Fibroblast of skin of right biceps (primary cell): Measurements from ENCODE around the gene GALNTL6.

Experiments
- DNase-seq: peaks from one replicate; pipeline ENCODE4 v3.0.0-alpha.2; 2013

GALNTL6 gene

GRCh38 chr4:172243551-172243950 is 430.3 kb downstream of the GALNTL6 start:
- DNase-seq, result no peak

- peak; percentile 1 for DNase-seq
Measured at GRCh38 chr4:172245516-172245915, 432.3 kb downstream of the GALNTL6 start.

- no peak for DNase-seq
Measured at GRCh38 chr4:172253409-172253808, 440.2 kb downstream of the GALNTL6 start.

GRCh38 chr4:172256820-172257219 is 443.6 kb downstream of the GALNTL6 start:
- no peak for DNase-seq

- DNase-seq, result peak; percentile 1
Measured at GRCh38 chr4:172270397-172270796, 457.2 kb downstream of the GALNTL6 start.

- no peak for DNase-seq
Measured at GRCh38 chr4:172287117-172287516, 473.9 kb downstream of the GALNTL6 start.

- DNase-seq, result no peak
Measured at GRCh38 chr4:172305698-172306097, 492.5 kb downstream of the GALNTL6 start.

GRCh38 chr4:172308078-172308477 is 494.9 kb downstream of the GALNTL6 start:
- no peak for DNase-seq

- DNase-seq, result no peak
Measured at GRCh38 chr4:172311682-172312081, 498.5 kb downstream of the GALNTL6 start.

- no peak for DNase-seq
Measured at GRCh38 chr4:172323288-172323687, 510.1 kb downstream of the GALNTL6 start.

GRCh38 chr4:172344308-172344938 is 531.2 kb downstream of the GALNTL6 start:
- no peak for DNase-seq

- DNase-seq, result no peak
Measured at GRCh38 chr4:172348426-172348825, 535.2 kb downstream of the GALNTL6 start.

GRCh38 chr4:172352356-172352755 is 539.2 kb downstream of the GALNTL6 start:
- DNase-seq, result peak; percentile 2

GRCh38 chr4:172356016-172356415 is 542.8 kb downstream of the GALNTL6 start:
- DNase-seq, result peak; percentile 15

GRCh38 chr4:172357006-172357540 is 543.9 kb downstream of the GALNTL6 start:
- no peak for DNase-seq

- DNase-seq, result no peak
Measured at GRCh38 chr4:172362569-172362968, 549.4 kb downstream of the GALNTL6 start.

GRCh38 chr4:172369471-172369959 is 556.3 kb downstream of the GALNTL6 start:
- no peak for DNase-seq

- DNase-seq, result no peak
Measured at GRCh38 chr4:172377486-172378140, 564.4 kb downstream of the GALNTL6 start.

GRCh38 chr4:172379834-172380233 is 566.6 kb downstream of the GALNTL6 start:
- DNase-seq, result no peak

GRCh38 chr4:172390331-172390730 is 577.1 kb downstream of the GALNTL6 start:
- DNase-seq, result no peak

GRCh38 chr4:172392741-172393140 is 579.5 kb downstream of the GALNTL6 start:
- DNase-seq, result no peak

- no peak for DNase-seq
Measured at GRCh38 chr4:172393220-172393619, 580.0 kb downstream of the GALNTL6 start.

GRCh38 chr4:172404676-172405075 is 591.5 kb downstream of the GALNTL6 start:
- no peak for DNase-seq

GRCh38 chr4:172410363-172410762 is 597.2 kb downstream of the GALNTL6 start:
- DNase-seq, result peak; percentile 8
